DLD1 (cell line): ENCODE data around the gene FAM89B.

Experiments
- in situ Hi-C: cut with HindIII; loops from 2 replicates; pipeline ENCODE4 v1.10.0; 2017; ENCODE audit warnings: low sequenced_read_pairs

The FAM89B gene

GRCh38 chr11:65586676-65587075 is 14.3 kb downstream of the FAM89B start:
- in situ Hi-C loops: no loop called here

GRCh38 chr11:65588199-65589054 is 16.1 kb downstream of the FAM89B start:
- in situ Hi-C loops: no loop called here

GRCh38 chr11:65589444-65590239 is 17.3 kb downstream of the FAM89B start:
- in situ Hi-C loops: no loop called here

- in situ Hi-C loops: no loop called here
These were observed 18.0 kb downstream of the FAM89B start for GRCh38 chr11:65590240-65590738.

- in situ Hi-C loops: no loop called here
These were observed 19.9 kb downstream of the FAM89B start for GRCh38 chr11:65591939-65592857.

- in situ Hi-C loops: no loop called here
These were observed 20.6 kb downstream of the FAM89B start for GRCh38 chr11:65592858-65593517.

- in situ Hi-C loops: no loop called here
These were observed 21.4 kb downstream of the FAM89B start for GRCh38 chr11:65593518-65594414.

GRCh38 chr11:65595131-65595530 is 22.8 kb downstream of the FAM89B start:
- in situ Hi-C loops: no loop called here

GRCh38 chr11:65595543-65596281 is 23.4 kb downstream of the FAM89B start, which contains the start of gene KCNK7:
KCNK7 (minus strand) TSS chr11:65595800; CDS start chr11:65595772, 28 bp downstream.
- in situ Hi-C loops: no loop called here

GRCh38 chr11:65596520-65596919 is 24.2 kb downstream of the FAM89B start:
- in situ Hi-C loops: no loop called here

- in situ Hi-C loops: no loop called here
These were observed 25.9 kb downstream of the FAM89B start for GRCh38 chr11:65598258-65598699.

- in situ Hi-C loops: no loop called here
These were observed 27.0 kb downstream of the FAM89B start for GRCh38 chr11:65599216-65599954.

- in situ Hi-C loops: no loop called here
These were observed 27.6 kb downstream of the FAM89B start for GRCh38 chr11:65599955-65600246.

- in situ Hi-C loops: no loop called here
These were observed 31.9 kb downstream of the FAM89B start for GRCh38 chr11:65604258-65604657.

GRCh38 chr11:65606876-65607613 is 34.7 kb downstream of the FAM89B start:
- in situ Hi-C loops: no loop called here

GRCh38 chr11:65607614-65608426 is 35.5 kb downstream of the FAM89B start:
- in situ Hi-C loops: no loop called here
